NCI-H1417 treated with DMSO at 0.1 percent for 48 hours (cell line): Measurements from ENCODE around the gene AEN.

Source experiments
- DNase-seq: peaks from one replicate; lab custom pipeline; 2025; lab: John Stamatoyannopoulos, UW

The AEN gene

GRCh38 chr15:88620995-88621772 lies at the start of gene AEN:
TSS of gene AEN (plus strand) at chr15:88621340. CDS start at chr15:88626210, 4,870 bp downstream.
- peak; percentile 76 for DNase-seq

- no peak for DNase-seq
These were observed 49.3 kb upstream of the AEN start for GRCh38 chr15:88571852-88572259.

GRCh38 chr15:88574077-88574476 lies 47.1 kb upstream of the AEN start:
- no peak for DNase-seq

DNA sequence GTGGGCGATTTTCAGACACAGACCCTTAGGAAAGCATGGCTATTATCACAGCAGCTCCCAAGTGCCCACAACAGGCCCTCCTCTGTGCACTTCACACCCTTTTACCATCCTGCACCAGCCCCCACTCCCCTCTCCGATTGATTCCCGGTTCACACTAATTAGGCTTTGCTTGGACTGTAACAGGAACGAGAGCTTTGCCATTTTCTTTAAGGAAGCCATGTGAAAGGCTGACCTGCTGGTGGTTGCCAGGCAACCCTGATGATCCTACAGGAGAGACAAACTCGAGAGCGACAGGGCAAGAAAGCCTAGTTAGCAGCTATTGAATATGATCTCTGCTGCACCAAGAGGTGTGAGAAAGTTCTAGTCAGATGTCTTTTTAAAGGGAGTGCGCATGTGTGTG lies 46.5 kb upstream of the AEN start:
- peak; percentile 58 for DNase-seq

DNA sequence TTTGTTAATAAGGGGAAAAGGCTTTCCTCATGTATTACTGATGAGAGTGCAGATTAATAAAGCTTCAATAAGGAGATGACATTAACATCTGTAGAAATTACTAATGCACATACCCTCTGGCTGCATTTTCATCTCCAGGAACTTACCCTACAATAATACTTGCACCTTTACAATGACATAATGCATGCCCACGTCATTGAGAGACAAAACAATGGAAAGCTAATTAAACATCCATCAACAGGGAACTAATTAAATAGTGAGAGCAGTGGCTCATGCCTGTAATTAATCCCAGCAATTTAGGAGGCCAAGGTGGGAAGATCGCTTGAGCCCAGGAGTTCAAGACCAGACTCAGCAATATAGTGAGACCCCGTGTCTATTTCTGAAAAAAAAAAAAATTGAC lies 41.8 kb upstream of the AEN start:
- no peak for DNase-seq

DNA sequence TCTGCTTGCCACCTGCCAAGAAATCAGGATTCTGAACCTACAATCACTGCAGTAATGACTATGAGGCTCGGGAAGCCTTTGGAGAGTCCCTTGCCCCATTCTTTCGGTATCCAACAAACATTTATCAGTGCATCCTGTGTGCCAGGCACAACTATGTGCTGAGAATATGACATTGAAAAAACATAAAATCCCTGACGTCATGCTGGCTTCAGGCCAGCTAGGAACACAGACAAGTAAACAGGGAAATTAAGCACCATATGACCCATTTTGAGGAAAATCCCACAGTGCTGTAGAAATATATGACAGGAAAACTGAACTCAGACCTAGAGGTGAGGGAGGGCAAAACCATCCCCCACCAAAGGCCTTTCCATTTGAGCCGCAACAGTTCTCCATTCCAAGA lies 40.6 kb upstream of the AEN start:
- DNase-seq = no peak

DNA sequence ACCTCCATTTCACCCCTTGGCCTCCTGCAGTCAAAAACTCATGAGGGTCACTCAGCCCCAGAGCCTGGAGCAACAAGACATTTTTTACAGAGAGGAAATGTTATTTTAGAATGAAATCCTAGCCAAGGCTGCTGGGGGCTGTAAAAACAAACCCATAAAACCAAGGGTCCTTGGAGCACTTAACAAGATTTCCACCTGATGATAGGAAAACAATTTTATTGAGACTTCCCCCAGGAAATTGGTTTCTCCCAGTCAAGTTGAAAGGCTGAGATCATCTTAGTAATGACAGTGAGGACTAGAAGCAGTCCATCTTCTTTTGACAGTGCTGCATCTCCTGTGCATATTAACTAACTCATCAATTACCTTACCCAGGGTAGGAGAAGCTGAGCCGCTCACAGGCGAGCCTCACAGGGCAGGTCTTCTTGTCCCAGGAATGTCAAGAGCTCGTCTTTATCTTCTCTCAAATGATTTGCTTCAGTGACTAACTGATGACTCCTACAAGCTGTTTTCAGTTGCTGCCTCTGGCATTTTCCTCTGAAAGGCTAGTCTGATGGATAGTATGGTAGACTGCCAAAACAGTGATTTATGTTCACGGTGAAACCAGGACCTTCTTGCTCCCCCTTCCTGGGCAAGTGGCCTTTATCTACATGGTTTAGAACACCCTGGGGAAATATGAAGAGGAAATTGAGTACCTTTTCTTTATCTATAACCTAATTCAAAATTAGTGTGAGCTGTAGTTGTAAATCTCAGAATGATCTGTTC lies 34.6 kb upstream of the AEN start:
- no peak for DNase-seq

- DNase-seq = no peak
These were observed 30.4 kb upstream of the AEN start for GRCh38 chr15:88590759-88591158.

DNA sequence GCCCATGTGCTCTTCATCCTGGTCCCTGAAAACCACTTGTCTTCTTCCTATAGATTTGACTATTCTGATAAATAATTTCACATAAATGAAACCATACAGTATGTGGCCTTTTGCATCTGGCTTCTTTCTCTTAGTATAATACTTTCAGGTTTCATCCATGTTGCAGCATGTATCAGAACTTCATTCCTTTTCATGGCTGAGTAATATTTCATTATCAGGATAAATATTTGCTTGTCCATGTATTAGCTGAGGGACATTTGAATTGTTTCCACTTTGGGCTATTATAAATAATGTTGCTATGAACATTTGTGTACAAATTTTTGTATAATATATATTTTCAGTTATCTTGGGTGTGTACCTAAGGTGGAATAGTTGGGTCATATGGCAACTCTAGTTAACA lies 29.8 kb upstream of the AEN start:
- no peak for DNase-seq

- no peak for DNase-seq
These were observed 17.3 kb upstream of the AEN start for GRCh38 chr15:88603885-88604284.

- no peak for DNase-seq
These were observed 16.6 kb upstream of the AEN start for GRCh38 chr15:88604381-88605188.

DNA sequence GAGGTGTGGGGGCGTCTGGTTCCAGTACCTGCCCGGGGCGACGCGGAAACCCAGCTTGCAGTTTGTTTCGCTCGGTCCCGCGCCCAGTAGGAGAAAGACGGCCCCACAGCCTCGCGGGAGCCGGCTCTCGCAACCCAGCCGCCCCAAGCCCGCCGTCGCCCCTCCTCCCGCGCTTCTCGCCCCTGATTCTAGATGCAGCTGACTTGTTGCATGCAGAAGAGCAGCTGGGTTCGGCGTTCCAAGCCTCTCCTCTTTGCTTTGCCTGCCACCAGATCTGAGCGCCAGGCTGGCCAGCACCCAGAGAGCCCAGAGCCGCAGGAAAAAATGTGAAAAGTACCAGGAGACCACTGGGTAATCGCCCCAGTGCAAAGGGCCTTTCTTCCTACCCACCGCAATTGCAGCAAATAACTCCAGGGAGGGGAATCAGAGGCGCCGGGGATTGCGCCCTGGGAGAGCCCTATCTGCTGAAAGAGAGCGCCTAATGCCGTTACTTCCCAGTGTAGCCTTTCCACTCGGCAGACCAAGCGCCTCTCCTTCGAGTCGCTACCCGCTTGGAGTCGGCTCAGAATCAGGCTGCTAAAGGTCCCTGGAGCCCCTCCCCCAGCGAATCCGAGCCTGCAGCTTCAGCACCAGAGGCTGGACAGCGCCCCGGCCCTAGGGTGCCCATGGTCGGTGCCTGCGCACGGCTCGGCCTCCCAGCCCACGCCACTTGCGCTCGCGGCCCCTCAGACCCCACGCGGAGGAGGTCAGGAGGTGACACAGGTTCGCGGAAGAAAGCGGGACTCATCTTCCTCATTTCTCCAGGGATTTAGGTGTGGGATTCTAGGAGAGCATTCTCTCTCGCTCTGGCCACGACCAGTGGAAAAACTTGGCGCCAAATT lies 15.7 kb upstream of the AEN start:
- no peak for DNase-seq

DNA sequence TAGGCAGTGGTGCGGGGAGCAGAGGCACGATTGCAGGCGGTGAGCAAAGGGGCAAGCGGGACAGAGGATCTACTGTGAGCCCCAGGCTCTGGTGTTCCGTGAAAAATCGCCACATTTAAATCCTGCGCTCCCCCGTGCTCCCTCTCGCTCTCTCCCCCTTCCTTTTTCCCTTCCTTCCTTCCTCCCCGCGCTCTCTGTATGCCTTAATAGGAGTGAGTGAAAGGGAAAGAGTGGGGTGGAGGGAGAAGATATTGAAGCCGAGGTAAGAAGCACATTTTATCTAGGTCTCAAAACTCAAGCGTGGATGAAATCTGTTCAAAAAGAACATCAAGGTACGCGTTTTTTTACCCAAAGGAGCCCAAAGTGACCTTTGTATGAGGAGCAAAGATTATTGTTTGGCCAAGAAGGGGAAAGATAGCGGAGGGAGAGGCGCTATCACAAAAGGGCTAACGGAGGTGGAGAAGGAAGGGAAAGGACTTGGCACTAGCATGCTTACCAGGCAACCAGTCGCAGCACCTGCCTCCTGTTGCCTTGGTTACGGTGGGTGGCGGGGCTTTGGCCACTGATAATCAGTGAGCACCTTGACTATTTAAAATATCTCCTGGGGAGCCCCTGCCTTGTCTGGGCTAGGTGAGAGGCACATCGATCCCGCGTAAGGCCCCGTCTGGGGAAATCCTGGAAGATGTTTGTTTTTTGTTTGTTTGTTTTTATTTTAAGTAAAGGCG lies 14.9 kb upstream of the AEN start:
- DNase-seq = peak; percentile 69

- DNase-seq = no peak
These were observed 13.2 kb upstream of the AEN start for GRCh38 chr15:88607951-88608350.

DNA sequence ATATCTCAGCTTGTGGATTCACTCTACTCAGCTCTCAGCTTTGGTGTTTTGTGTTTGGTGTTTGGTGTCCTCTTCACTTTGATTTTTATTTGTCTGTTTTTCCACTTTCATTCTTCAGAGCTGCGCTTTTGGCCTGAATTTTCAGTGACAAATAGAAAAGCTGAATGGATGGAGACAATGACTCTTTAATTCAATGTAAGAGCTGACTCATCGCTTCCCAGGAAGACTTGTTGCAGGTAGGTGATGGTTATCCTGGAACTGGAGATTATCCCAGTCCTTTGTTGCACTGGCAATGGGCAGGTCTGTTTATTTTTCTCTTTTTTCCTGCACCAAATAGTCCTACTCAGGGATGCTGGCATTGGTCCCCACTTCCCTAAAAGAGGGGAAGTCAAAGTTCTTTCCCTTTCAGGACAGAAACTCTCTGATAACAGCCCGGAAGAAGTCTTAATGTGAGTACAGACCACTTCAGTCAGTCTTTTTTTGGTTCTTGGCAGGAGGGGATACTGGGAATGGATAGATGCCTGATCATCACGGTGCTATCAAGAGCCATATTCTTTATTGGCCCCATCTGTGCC lies 12.4 kb upstream of the AEN start:
- no peak for DNase-seq

- no peak for DNase-seq
These were observed 11.6 kb upstream of the AEN start for GRCh38 chr15:88609344-88610090.

GRCh38 chr15:88610701-88611231 lies 10.4 kb upstream of the AEN start:
- DNase-seq = no peak

DNA sequence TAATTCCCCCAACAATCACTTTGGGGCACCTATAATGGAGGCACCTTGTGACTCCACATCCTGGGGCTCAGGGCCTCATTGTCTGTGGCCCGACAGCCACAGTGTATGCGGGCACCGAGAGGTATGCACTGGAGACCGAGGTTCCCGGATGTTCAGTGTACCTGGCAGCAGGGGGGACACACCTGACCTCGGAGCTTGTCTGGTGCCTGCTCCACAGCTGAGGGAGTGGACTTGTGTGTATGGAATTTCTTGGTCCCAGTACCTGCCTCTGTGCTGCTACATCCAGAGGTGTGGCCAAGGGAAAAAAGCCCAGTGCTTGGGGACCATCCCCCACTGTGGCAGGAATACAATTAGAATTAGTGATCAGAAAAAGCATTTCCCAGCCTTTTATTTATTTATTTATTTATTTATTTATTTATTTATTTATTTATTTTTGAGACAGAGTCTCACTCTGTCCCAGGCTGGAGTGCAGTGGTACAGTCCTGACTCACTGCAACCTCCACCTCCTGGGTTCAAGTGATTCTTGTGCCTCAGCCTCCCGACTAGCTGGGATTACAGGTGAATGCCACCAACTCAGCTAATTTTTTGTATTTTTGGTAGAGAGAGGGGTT lies 8.8 kb upstream of the AEN start:
- no peak for DNase-seq
